GM19372 (cell line): ENCODE measurements around the gene KNDC1.
"Not testable (repeated sequence)": the region's sequence is repeated elsewhere in the genome, so short reads cannot be mapped to it uniquely, and the experiment has no call there.

Experiments
- ATAC-seq: cut with Tn5 transposase; IDR thresholded peaks from one replicate; pipeline ENCODE4 v1.9.1; 2021; ENCODE audit warnings: mild to moderate bottlenecking, low read depth, moderate library complexity; ENCODE audit not compliant: unreplicated experiment

KNDC1 gene

DNA sequence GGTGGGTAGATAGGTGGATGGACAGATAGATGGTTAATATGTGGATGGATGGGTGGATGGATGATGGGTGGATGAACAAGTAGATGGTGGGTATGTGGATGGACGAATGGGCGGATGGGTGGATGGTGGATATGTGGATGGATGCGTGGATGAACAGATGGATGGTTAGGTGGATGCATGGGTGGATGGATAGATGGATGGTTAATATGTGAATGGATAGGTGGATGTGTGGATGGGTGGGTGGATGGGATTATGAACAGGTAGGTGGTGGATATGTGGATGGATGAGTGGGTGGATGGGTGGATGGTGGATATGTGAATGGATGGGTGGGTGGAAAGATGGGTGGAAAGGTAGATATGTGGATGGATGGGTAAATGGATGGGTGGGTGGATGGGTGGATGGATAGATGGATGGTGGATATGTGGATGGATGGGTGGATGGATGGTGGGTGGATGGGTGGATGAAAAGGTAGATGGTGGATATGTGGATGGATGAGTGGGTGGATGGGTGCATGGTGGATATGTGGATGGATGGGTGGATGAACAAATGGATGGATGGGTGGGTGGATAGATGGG lies 14.8 kb downstream of the KNDC1 start:
- ATAC-seq, result no peak

DNA sequence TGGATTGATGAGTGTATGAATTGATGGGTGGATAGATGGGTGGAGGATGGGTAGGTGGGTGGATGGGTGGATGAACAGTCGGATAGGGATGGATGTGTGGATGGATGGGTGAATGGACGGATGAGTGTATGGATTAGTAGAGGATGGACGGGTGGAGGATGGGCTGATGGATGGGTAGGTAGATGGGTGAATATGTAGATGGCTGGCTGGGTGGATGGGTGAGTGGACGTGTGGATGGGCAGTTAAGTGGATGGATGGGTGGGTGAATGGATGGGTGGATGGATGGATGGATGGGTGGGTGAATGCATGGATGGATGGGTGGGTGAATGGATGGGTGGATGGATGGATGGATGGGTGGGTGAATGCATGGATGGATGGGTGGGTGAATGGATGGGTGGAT lies 15.6 kb downstream of the KNDC1 start:
- not testable (repeated sequence) for ATAC-seq

DNA sequence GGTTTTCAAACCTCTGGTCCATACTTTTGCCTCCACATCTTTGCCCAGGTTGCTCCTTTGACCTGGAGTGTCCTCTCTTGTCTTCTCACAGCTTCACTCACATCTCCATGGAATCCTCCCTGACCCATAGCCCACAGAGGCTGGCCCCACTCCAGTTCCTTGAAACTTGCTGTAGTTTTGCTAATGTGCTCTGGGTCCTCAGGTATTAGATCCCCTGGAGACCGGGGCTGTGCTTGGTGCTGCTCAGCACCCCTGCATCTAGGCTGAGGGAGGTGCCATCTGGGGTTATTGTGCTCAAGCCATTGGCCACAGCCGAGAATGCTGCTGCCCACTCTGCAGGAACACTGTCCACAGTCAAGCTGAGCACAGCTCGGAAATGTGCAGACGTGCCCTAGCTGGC lies 16.5 kb downstream of the KNDC1 start:
- ATAC-seq, result no peak

DNA sequence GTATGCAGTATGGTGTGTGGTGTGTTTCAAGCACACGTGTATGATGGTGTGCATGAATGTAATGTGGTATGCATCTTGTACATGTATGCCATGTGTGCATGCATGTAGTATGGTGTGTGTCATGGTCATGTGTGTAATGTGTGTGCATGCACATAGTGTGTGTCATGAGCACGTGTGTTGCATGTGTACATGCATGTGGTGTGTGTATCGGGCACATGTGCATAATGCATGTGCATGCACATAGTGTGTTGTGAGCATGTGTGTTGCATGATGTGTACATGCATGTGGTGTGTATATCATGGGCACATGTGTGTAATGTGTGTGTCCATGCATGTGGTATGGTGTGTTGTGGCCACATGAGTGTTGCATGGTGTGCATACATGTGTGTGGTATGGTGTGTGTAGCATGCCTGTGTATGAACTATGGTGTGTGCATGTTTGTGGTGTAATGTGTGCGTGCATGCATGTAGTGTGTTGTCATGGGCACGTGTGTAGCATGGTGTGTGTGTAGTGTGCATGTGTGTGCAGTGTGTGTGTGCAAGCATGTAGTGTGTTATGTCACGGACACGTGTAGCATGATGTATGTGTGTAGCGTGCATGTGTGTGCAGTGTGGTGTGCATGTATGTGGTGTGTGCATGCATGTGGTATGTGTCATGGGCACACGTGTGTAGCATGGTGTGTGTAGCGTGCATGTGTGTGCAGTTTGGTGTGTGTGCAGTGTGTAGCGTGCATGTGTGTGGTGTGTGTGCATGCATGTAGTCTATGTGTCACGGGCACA lies 17.6 kb downstream of the KNDC1 start:
- ATAC-seq, result no peak

DNA sequence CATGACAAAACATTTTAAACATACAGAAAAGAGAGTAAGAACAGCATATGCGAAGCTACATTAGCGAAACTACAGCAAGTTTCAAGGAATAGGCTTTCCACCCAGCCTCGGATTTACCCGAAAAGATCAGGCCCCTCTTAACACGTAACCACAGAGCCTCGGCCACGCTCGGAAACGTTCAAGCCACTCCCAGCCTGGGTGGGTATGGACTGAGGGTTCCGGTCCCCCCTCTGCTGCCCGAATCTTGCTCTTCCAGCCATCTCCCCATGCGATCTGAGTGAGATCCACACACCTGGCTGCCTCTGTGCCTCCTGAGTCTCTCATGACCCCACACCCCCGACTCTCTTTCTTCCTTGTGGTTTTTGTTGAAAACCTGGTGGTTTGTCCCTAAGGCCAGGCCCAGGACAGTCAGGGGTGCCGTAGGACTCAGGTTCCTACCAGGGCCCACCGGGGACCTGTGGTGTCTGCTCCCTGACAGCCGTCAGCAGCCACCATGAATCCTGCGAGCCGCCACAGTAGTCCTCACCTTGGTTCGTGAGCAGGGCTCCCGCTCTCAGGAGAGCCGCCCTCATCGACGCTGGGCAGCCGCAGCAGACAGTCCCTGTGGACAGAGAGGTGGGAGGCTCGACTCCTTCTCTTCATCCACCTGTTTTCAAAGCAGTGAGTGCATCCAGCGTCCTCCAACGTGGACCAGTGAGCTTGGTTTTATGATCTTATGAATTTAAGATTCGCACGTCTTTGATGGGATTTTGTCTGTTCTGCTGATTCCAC lies 18.5 kb downstream of the KNDC1 start:
- ATAC-seq, result no peak

DNA sequence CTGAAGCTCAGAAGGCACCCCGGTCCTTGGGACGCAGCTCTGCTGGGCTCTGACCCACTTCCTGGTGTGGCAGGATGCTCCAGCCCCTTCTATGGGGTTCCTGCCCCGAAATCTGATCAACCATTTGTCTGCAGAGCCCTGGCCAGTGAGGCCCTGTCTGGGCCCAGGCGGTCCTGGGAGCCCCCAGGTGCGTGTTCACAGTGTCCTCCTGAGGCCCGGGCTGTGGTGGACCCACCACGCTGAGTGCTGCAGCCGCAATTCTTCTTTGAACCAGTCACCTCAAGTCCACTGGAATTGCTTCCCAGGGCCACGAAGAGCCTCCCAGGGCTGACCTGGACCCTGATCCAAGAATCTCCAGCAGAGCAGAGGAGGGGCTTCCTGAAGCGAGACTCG lies 19.1 kb downstream of the KNDC1 start:
- no peak for ATAC-seq

DNA sequence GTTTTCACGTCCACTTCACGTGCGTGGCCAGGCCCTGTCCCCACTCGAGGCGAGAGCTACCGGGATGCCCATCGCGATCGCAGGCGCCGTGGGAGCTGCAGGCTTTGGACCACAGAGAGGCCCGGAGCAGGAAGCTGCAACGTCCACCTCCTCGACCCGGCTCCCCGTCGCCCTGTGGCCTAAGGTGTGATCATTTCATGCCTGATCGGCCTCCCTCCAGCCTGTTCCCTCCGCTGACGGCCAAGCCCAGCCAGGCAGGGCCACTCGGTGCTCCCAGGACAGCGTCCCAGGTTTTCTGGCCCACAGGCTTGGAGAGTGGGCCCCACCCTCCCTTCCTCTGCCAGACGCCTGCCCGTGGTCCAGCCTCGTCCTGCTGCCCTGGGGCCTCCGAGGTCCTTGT lies 19.6 kb downstream of the KNDC1 start:
- ATAC-seq, result no peak

DNA sequence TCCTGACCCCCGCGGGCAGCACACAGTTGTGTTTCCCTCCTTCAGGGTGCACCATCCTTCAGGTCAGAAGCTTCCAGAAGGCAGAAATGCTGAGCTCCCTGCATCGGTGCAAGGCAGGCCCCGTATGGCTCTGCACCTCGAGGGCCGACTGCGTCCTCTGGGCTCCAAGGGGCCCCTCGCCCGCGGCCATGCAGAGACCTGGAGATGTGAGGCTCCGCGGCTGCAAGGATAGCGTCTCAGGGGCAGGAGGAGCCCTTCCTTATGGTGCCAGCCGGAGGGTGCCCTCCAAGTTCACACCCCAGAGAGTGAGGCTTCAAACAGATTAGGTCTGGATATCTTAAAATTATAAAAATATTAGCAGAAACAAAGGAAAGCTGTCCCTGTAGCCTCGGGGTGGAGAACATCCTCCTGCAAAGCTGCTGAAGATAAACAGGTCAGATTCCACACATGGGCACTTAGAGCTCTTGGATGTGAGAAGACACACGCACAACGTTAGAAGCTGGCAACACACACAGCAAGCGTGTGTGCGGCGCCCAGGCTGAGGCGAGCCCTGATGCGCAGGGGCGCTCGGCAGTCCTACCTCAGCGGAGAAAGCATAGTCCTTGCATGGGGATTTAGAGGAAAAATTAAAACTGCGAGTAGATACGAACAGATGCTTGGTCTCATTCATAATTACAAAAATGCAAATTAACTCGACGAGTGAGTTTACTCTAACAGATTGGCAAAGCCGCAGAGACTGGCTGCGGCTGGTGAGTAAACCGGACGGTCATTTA lies 20.4 kb downstream of the KNDC1 start:
- ATAC-seq, result no peak

DNA sequence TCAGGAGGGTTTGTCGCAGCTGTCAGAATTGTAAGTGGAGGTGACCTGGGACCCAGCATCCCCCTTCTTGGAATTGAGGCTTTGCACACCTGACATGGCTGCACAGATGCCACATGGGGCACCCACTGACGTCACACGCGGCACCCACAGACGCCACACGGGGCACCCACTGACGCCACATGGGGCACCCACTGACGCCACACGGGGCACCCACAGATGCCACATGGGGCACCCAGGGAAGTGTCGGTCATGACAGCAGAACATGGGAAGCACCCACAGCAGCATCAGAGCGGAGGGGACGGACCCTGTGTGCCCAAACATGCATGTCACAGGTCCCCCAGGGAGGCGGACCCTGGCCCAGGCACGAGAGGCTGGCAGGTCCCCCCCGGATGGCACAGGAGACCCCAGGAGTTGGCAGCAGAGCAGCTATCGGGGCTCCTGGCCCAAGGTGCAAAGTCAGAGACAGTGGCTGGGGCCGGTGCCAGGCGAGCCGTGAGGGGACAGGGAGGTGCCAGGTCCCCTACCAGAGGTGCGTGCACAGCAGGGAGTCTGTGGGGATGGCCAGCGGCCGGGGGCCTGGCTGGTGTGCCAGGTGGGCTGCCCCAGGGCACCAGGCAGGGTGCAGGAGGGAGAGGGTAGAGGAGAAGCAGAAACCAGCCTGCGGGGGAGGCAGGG lies 21.1 kb downstream of the KNDC1 start:
- ATAC-seq, result no peak

DNA sequence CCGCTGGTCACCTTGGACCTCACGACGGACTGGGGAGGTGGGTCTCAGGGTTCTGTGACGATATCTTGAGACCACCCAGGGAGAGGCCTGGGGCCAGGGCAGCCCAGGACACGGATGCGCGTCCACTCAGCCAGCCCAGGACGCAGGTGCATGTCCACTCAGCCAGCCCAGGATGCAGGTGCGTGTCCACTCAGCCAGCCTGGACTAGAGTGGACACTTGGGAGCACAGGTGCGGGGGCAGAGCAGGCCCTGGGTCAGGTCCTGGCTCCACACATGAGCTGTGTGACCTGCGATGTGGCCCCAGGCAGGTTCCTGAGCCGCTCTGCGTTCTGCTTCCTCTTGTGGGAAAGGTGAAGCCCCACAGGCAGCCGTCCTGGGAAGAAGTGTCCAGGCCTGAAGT lies 22.2 kb downstream of the KNDC1 start:
- no peak for ATAC-seq

DNA sequence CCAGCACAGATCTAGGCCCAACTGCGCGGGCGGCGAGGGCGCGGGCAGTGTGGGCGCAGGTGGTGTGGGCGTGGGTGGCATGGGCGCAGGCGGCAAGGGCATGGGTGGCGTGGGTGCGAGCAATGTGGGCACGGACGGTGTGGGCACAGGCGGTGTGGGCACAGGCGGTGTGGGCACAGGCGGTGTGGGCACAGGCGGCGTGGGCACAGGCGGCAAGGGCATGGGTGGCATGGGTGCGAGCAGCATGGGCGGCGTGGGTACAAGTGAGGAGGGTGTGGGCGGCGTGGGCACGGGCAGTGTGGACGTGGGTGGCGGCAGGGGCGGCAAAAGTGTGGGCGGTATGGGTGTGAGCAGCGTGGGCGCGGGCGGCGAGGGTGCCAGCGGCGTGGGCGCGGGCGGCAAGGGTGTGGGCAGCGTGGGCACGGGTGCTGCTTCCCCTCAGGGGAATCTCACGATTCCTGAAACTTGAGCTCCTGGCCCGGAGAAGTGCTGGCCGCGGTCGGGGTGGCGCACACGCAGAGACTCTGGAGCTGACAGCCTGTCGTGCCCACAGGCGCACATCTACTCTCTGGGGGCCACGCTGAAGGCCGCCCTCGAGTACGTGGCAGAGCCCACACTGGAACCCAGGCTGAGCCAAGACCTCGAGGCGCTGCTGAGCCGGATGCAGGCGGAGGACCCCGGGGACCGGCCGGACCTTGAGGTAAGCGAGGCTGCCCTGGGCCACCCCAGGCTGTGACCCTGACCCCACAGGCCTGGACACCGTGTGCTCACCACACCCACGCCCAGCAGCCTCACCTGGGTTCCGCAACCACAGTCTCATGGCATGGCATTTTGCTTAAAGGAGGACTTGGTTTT lies 23.0 kb downstream of the KNDC1 start:
- ATAC-seq, result no peak

DNA sequence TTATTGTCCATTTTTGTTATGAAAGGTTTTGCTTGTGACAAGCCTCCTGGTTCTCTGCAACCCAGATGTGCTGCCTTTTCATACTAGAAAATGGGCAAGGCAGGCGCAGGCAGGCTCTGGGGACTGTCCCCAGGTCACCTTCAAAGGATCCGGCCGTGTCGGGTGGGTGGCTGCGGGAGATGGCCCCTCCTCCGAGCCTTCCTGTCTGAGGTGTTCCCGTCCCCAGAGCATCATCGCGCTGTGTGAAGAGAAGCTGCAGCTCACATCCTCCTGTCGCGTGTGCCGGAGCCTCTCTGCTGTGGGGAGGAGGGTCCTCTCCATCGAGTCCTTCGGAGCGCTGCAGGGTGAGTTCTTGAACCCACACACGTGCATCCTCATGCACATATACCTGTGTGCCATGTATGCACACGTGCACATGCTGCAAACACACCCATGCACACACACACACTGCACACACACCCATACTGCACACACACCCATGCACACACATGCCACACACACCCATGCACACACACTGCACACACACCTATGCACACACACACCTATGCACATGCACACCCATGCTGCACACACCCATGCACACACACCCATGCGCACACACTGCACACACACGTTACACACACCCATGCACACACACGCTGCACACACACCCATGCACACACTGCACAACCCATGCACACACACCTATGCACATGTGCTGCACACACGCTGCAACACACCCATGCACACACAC lies 23.8 kb downstream of the KNDC1 start:
- no peak for ATAC-seq

DNA sequence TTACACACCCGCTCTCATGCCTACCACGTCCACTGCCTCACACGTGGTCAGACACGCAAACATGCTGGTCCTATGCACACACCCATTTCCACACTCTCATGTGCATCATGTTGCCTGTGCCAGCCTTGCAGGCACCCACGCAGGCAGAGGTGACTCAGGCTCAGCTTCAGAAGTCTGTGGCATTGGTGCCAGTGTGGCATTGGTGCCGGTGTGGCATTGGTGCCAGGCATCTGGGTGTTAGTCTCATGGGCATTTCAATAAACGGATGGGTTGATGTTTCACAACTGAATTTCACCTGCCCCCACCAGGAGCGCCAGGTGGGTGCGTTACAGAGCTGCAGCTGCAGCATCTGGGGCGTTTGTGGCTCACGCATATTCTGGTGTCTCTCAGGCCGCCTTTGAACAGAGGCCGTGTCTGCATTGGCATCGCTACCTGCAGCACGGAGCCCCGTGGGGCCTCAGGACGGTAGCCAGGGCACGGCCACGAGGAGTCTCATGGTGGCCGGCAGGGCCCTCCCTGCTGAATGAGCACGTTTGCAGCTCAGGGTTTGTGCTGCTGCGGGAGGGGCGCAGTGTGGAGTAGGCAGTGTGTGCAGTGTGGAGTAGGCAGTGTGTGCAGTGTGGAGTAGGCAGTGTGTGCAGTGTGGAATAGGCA lies 24.7 kb downstream of the KNDC1 start:
- ATAC-seq, result no peak

DNA sequence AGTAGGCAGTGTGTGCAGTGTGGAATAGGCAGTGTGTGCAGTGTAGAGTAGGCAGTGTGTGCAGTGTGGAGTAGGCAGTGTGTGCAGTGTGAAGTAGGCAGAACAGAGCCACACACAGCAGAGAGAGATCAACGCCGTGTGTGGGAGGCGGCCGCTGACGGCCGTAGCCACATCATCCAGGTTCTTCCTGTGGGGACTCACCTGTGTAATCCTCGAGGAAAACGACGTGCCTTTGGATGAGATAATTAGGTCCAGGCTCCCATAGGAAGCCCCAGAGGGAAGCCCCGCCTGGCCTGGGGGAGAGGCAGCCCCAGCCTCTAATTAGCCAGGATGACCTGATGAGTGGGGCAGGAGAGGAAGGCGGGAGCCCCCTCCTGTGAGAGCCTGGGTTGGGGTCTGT lies 25.4 kb downstream of the KNDC1 start:
- no peak for ATAC-seq

DNA sequence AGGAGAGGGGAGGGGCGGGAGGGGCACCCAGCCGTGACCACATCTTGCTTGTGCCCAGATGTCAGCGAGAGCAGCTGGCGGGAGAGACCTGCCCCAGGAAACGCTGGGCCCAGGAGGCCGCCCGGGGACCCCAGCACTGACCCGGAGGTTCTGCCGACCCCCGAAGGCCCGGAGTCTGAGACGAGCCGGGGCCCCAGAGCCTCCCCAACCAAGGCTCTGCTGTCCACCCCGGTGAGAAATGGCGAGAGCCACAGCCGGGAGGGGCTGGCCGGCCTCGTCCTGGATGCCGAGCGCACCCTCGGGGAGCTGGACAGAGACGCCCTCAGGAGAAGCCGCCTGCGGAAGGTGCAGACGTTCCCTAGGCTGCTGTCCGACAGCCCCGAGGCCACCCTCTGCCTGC lies 25.9 kb downstream of the KNDC1 start:
- ATAC-seq, result no peak

DNA sequence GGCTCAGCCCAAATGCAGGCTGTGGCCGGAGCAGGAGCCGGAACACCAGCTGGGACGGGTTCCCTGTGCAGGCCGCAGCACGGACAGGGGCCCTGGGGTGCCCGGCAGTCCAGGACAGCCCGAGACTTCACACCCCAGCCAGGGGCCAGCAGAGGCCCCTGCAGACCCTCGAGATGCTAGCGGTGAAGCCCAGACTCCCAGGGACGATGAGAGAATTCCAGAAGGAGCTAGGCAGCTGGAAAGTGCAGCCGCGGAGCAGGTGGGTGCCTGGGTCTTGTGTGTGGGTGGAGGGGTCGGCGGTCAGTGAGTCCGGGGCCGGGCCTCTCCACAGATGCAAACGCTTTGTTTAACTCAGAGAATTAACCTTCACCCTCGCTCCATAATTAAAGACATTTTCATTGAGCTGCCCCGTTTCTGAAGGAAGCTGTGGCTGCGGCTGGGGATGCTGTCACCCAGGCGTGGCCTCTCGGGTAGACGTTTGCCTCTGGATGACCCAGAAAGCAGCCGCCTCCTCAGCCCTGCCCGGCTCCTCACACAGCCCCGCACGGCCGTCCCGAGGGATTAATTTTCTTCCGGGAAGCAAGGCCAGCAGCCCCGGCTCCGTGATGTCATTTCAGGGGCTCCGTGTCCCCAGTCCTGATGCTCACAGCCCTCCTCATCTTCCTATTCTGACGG lies 26.5 kb downstream of the KNDC1 start:
- ATAC-seq, result no peak

DNA sequence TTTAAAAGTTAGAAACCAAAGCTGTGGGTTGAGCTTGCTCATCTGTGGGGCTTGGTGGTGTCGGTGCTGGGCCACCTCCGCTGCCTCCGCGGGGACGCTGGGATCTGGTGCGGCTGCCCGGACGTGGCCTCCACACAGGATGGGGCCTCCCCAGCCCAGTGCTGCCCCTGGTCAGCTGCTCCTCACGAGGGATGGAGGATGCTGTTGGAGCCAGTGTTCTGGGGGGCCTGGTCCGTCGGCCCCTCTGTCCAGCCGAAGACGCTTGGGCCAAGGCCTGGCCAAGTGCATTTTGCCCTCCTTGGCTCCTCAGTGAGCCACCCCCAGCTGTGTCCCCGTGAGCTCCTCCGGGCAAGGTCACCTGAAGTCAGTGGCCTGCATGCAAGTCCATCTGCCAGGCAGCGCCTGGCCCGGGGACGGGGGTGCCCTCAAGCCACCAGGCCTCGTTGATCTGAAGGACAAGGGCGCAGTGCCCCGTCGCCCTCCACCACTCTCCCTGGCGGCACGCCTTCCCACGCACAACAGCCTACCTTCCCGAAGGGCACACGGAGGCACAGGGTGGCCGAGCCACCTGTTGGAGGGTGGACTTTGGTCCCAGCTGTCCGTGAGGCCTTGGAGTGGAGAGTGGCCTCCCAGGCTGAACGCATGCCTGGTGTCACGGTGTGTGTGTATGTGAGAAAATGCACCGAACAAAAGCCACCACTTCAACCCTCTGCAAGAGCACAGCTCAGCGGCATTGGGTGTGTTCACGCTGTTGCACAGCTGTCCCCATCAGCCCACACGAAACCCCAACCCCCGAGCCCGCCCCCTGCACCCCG lies 27.3 kb downstream of the KNDC1 start:
- ATAC-seq, result no peak
